ENCODE measurements around the gene PHLDB1. TPM values are rescaled to one million over a fixed set of nuclear protein-coding genes. Genes with fewer than 3 reads are reported as not detected.
A peak's percentile ranks its signal among the peaks of the same experiment; 100 is the strongest.
"Not testable (repeated sequence)": the region's sequence is repeated elsewhere in the genome, so short reads cannot be mapped to it uniquely, and the experiment has no call there.

Gene PHLDB1
- total RNA-seq, 2 donors from 2014 or later: 206 to 377 TPM

DNA sequence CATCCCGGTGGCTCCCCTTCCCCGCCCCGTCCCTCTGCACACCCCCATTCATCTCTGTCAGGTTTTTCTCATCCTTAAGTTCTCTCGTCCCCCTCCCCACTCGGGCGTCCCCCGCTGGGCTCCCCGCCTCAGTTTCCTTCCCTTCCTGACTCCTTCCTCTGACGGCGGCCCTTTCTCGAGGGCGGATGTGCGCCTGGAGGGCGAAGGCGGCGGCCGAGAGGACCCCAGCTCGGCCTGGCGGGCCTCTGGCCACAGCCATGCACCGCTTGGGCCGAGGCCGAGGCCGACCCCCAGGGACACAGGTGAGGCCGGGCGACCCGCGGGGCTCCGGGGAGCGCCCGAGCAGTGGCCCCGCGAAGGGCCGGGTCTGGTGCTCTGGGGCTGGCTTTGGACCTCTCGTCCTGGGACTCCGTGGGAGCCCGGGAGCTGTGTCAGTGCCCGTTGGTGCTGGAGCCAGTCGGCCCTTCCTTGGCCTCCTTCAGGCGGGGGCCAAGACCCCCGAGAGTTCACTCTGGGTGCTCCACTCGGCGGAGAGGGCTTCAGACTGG, 2.9 kb downstream of the PHLDB1 start:
- no peak for DNase-seq (ENCODE audit: low spot score)
- peaks cover 16 to 52% of the 10 kb centered on the region in 2 donors for H3K4me1 ChIP-seq (ENCODE audit: control insufficient read depth in 1 of 2, low read depth in 2 of 2)

GRCh38 chr11:118610773-118611432, 3.5 kb downstream of the PHLDB1 start:
- Histone ChIP-seq H3K4me3 (peak overlapping the region; percentile 96), H3K9me3 (no peaks in the 10 kb centered on the region), H3K36me3 (peaks cover 16% of the 10 kb centered on the region), H3K4me1 (ENCODE audit: control insufficient read depth in 1 of 2, low read depth in 2 of 2) (peaks cover 16 to 48% of the 10 kb centered on the region in 2 donors), H3K27me3 (replicated peaks; ENCODE audit: insufficient read depth) (no peaks in the 10 kb centered on the region), H3K27ac (peak overlapping the region; percentile 58 to 98)
- no peak for DNase-seq (ENCODE audit: low spot score)
- TF ChIP-seq CTCF (IDR thresholded peaks at IDR 0.05): peak; percentile 81
- ATAC-seq (ENCODE audit: insufficient number of reproducible peaks, low FRiP score, low read depth): no peak

More for the DNA sequence above, 2.9 kb downstream of the PHLDB1 start:
- Histone ChIP-seq H3K4me3 (peak overlapping the region; percentile 96), H3K27ac (peak overlapping the region; percentile 58 to 98), H3K36me3 (peaks cover 13% of the 10 kb centered on the region), H3K27me3 (replicated peaks; ENCODE audit: insufficient read depth) (no peaks in the 10 kb centered on the region), H3K9me3 (no peaks in the 10 kb centered on the region)
- ATAC-seq (ENCODE audit: insufficient number of reproducible peaks, low FRiP score, low read depth): no peak
- no peak for TF ChIP-seq CTCF (IDR thresholded peaks at IDR 0.05)

- not testable (repeated sequence) for DNase-seq (ENCODE audit: low spot score); H3K9me3 ChIP-seq; ATAC-seq (ENCODE audit: insufficient number of reproducible peaks, low FRiP score, low read depth); H3K27me3 ChIP-seq (replicated peaks; ENCODE audit: insufficient read depth)
- peaks cover 12 to 43% of the 10 kb centered on the region in 2 donors for H3K4me1 ChIP-seq (ENCODE audit: control insufficient read depth in 1 of 2, low read depth in 2 of 2)
- H3K27ac ChIP-seq: peak overlapping the region; percentile 25 to 98
- H3K4me3 ChIP-seq: peak overlapping the region; percentile 96
- H3K36me3 ChIP-seq: peaks cover 22% of the 10 kb centered on the region
Measured at GRCh38 chr11:118611433-118611795, 4.0 kb downstream of the PHLDB1 start.

DNA sequence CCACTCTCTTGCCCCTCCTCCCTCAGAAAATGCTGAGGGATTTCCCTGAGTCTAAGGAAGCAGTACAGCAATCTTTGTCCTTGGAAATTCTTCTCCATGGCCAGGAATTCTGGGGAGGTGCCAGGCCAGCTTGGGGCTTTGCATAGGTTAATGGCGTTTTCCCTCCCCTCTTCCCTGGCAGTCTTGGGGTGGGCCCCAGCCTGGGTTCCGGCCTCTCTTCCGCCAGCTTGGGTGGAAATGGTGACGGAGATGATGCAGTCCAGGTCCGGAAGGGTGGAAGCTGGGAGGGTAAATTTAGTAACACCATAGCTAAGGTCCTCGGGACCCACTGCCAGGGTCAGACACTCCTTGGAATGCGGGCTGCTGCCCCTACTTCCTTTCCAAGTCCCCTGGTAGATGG, 5.0 kb downstream of the PHLDB1 start:
- Histone ChIP-seq H3K36me3 (peaks cover 25% of the 10 kb centered on the region), H3K4me3 (peak overlapping the region; percentile 37), H3K27ac (peak overlapping the region; percentile 81 to 89), H3K27me3 (replicated peaks; ENCODE audit: insufficient read depth) (no peaks in the 10 kb centered on the region), H3K4me1 (ENCODE audit: control insufficient read depth in 1 of 2, low read depth in 2 of 2) (peaks cover 12 to 44% of the 10 kb centered on the region in 2 donors), H3K9me3 (no peaks in the 10 kb centered on the region)
- DNase-seq (ENCODE audit: low spot score) (no peak), ATAC-seq (ENCODE audit: insufficient number of reproducible peaks, low FRiP score, low read depth) (no peak)
- no peak for TF ChIP-seq CTCF (IDR thresholded peaks at IDR 0.05)

- no peaks in the 10 kb centered on the region for H3K27me3 ChIP-seq (replicated peaks; ENCODE audit: insufficient read depth)
- no peak for TF ChIP-seq CTCF (IDR thresholded peaks at IDR 0.05)
- DNase-seq (ENCODE audit: low spot score): no peak
- H3K4me3 ChIP-seq: no peak overlapping the region
- no peaks in the 10 kb centered on the region for H3K9me3 ChIP-seq
- H3K4me1 ChIP-seq (ENCODE audit: control insufficient read depth in 1 of 2, low read depth in 2 of 2): peaks cover 25 to 55% of the 10 kb centered on the region in 2 donors
- ATAC-seq (ENCODE audit: insufficient number of reproducible peaks, low FRiP score, low read depth): no peak
- H3K36me3 ChIP-seq: peaks cover 25% of the 10 kb centered on the region
- peak overlapping the region; percentile 5 to 89 for H3K27ac ChIP-seq
Measured at GRCh38 chr11:118614511-118614910, 7.1 kb downstream of the PHLDB1 start.
